GM04503 (cell line): ENCODE data around the gene FIBCD1.
"Not testable (repeated sequence)": the region's sequence is repeated elsewhere in the genome, so short reads cannot be mapped to it uniquely, and the experiment has no call there.

ENCODE experiments used
- DNase-seq: peaks from one replicate; pipeline ENCODE4 v3.0.0-alpha.2; 2012; ENCODE audit warnings: low read depth

FIBCD1 gene

DNA sequence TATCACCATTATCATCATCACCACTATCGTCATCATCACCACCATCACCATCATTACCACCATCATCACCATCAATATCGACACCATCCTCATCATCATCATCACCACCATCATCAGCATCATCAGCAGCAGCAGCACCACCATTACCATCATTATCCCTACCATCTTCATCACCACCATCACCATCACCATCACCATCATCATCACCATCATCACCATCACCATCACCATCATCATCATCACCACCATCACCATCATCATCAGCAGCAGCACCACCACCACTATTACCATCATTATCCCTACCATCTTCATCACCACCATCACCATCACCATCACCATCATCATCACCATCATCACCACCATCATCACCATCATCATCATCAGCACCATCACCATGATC, 15.9 kb upstream of the FIBCD1 start:
- not testable (repeated sequence) for DNase-seq

DNA sequence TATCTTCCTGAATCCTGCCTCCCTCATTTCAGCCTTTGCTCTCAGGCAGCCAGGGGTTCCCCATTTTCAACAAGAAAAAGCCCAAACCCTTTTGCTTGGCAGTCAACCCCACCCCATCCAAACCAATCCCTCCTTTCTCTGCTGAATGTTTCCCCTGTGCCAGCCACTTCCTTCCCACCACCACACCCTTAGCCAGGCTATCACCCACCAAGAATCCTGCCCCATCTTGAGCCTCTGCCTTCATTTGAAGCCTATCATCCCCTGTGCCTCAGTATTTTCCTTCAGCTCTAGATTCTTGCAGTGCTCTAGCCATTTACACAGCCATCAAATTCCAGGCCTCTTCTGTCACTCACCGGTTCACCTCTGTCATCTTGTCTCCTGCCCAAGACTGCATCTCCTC, 15.3 kb upstream of the FIBCD1 start:
- DNase-seq: no peak

DNA sequence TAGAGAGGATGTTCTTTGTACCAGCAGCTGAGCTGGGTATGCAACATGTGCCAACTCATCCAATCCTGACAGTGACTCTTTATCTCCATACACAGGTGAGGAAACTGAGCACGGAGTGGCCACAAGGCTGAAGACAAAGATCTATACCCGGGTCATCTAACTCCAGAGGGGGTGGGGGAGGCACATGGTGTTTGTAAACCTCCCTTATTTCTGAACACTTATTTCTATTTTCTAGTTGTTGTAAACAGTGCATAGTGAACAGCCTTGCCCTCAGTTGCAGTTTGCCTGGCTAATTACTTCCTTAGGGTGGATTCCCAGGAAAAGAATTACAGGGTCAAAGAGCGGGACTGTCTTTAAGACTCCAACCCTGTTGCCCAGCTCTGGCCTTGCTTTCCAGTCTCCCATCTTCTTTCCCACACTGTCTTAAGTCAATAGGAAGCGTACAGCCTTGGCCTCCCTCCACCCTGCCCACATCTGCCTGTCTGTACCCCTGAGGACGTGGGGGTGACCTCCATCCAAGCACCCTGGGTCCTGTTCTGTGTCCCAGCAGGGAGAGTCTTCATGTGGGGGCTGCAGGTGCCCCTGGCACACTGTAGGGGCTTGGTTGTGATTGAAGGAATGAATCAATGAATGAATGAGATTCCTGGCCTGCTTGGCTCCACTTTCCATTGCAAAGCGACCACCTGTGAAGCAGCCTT, 13.2 kb upstream of the FIBCD1 start:
- DNase-seq: no peak

GRCh38 chr9:130950039-130950311, 10.9 kb upstream of the FIBCD1 start:
- no peak for DNase-seq

GRCh38 chr9:130949188-130950038, 10.4 kb upstream of the FIBCD1 start:
- no peak for DNase-seq

GRCh38 chr9:130948266-130948665, 9.2 kb upstream of the FIBCD1 start:
- no peak for DNase-seq

GRCh38 chr9:130947618-130948140, 8.6 kb upstream of the FIBCD1 start:
- DNase-seq: no peak

- DNase-seq: no peak
These were observed 7.9 kb upstream of the FIBCD1 start for GRCh38 chr9:130946766-130947617.

DNA sequence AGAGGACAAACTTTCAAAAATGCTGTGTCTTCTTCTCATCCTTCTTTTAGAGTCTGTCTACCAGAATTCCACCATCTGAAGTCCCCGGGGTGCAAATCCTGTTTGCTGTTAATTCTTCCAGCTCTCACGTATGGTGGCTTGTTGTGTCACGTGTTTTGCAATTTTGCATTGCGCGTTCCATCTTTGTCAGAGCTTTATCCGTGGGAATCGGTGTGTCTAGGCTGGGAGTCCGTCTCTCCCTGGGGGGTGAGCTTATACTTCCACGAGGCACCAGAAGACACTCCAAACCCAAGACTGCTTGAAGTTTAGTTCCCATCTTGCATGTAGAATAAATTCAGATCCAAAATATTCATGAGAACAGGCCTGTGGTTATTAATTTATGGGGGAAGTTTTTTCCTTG, 6.1 kb upstream of the FIBCD1 start:
- DNase-seq: no peak

DNA sequence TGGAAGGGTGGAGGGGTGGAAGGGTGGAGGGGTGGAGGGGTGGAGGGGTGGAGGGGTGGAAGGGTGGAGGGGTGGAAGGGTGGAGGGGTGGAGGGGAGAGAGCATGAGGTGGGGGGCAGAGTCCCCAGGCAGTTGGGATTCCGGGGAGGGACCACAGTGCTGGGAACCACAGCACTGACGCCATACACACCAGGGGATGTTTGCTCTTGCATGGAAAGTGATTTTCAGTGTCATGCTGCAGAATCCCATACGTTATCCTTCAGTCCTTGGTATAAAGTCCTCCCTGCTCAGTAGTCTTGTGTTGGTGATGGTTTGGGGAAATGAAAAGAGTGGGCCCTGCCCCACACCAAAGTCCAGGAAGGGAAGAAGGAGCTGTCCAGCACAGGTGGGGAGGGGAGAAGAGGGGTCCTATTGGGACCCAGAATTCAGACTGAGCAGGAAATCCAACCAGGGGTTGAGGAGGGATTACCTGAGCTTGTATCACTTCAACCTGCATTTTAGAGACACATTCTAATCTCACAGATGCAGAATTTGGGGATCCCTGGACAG, 5.5 kb upstream of the FIBCD1 start:
- no peak for DNase-seq

- no peak for DNase-seq
These were observed 4.7 kb upstream of the FIBCD1 start for GRCh38 chr9:130943777-130944176.

DNA sequence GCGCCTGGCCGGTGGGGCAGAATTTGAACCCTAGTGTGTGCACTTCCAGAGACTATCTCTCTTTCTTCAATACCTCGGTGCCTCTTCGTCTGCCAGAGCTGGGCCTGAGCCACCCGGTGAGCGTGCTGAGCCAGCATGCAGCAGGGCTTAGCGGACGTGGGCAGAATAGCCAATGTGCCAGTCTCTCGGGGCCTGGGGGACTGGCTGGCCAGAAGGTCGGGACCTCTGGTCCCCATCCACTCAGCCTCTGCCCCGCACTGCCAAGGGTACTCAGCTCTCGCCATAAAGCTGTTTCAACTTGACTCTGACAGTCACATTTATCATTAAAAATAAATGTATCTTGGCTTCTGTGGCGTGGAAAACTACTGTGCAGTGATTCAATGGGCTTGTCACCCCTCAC, 4.2 kb upstream of the FIBCD1 start:
- no peak for DNase-seq

DNA sequence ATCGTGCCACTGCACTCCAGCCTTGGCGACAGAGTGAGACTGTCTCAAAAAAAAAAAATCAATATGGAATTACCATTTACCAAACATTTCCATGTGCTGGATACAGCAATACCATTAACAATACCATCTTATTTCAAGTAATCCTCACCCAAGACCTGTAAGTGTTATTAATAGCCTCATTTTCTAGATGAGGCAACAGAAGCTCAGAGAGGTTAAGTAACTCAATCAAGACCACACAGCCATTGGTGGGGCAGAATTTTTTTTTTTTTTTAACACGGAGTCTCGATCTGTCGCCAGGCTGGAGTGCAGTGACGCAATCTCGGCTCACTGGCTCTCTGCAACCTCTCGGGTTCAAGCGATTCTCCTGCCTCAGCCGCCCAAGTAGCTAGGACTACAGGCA, 3.6 kb upstream of the FIBCD1 start:
- DNase-seq: no peak

DNA sequence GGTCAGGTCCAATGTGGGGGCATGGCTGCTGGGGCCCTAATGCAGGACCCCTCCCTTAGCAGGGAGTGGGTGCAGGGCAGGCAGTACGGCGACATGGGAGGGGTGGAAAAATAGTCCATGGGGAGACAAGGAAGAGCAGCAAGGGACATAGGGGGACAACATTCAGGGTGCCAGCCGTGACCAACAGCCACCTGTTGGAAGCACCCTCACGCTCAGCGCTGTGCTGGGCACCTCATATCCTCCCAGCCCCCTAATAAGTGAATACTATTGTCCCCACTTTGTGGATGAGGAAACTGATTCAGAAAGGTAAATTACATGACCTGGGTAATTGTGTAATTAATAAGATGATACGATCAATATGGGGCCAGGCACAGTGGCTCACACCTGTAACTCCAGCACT, 3.0 kb upstream of the FIBCD1 start:
- no peak for DNase-seq

DNA sequence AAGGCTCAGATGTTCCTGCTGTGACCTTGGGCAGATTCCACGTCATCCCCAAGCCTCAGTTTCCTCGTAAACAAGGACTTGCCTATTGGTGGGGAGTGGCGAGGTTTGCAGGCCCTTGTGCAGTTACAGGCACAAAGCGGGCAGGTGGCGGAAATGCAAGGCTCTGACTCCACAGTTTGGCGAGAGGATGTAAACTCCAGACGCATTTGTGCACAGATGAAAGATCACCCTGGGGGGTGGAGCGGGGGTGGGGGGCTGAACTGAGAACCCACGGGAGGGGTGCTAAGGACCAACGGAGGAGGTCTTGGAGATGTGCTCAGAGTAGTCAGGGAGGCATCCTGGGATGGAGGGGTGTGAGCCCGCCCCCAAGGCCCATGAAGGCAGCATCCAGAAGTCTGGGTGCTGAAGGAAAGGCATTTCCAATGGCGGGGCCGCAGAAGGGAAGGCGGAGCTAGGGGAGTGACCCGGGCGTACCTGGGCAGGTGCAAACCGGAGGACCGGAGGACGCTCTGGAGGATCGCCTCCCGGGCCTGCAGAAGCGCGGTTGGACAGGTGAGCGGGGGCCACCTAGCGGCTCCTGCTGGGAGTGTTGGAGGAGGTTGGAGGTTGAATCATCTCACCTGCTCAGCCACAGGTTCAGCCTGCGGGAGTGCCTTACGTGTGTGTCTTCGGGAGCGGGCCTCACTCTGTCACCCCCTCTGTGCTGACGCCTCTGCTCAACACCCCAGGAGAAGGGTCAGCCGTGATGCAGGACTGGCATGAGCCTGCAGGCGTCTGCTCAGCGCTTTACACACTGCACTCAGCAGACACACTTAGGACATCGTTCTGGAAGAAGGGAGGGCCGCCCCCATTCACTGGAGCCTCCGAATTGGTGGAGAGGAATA, 1.9 kb upstream of the FIBCD1 start:
- DNase-seq: no peak

GRCh38 chr9:130940027-130940549, 1.0 kb upstream of the FIBCD1 start:
- DNase-seq: no peak

DNA sequence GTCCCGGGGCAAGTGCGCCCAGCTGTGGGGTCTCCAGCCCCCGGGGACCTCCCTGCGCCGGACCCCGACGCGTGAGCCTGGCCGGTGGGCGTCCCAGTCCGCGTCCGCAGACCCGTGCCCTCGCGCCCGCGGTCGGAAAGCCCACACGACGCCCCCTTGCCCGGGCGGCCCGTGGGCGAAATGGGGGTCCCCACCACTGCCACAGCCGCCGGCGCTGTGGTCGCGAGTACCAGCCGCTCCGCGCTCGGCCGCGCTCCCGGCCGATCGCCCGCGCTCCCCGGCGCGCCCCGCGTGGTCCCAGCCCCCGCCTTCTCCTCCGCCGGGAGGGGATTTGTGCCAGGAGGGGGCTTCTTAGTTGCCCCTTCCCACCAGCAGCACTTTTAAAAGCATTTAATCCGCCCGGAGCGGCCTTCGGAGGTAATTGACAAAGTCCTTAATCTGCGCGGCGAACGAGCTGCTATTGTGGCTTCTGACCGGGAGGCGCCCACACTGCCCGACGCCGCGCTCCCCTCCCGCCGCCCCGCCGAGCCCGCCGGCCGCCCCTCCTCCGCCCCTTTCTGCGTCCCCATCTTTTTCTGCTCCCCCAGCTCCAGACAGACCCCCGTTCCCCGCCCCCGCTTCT, 469 bp upstream of the FIBCD1 start:
- DNase-seq: no peak

GRCh38 chr9:130938184-130938651, 829 bp downstream of the FIBCD1 start:
- no peak for DNase-seq

DNA sequence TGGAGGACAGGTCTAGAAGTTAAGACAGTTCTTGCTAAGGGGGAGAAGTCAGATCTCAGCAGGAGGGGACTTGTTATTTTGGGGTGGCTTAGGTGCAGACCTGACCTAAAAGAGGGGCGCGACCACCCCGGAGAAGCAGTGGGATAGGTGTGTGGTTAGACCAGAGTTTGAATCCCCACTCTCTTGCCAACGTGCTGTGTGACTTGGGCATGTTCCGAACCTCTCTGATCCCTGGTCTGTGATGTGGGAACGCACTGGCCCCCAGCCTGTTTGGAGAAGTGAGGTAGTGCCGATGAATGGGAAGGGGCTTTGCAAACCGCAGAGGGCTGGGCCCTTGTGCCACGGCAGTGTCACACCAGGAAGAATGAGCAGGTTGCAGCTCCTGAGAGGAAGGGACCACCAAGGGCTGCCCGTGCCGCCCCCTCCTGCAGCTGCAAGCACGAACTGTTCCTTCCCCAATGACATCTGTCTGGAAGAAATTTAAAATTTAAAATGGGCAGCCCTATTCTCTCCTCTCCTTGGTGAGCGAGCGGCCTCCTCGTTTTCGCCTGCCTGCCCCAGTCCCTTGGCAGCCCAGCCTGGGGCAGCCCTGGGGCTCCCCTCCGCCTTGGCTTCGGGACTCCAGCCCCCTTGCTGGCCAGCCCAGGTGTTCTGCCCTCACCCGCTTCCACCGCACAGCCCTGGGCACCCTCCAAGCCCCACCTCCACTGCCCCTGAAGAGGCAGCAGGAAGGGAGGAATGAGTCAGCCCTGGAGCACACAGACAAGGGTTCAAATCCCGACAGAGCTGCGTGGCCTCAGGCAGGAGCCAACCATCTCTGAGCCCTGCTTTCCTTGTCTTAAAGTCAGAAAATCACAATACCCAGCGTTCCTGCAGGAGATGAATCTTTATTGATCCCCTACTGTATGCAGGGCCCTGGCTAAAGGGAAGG, 1.6 kb downstream of the FIBCD1 start:
- DNase-seq: no peak
